Measurements from ENCODE around the gene METTL24. TPM values are rescaled to one million over a fixed set of nuclear protein-coding genes. Genes with fewer than 3 reads are reported as not detected.

METTL24 gene
- total RNA-seq, 4 donors from 2014 or later, result 0.45 to 1.7 TPM; not detected in 2

DNA sequence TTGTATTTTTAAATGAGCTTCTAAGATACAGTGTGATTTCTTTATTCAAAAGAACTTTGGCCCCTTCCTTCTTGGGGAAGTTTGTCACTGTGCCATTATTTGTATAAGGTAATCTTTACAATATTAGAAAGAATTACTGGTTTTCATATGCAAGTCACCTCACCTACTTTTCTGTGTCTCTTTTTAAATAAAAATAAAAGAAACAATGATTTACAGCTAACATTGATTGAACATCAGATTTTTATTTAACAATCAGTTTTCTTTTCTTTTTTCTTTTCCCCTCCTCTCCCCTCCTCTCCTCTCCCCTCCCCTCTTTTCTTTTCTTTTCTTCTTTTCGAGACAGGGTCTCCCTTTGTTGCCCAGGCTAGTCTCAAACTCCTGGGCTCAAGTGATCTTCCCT lies 131.9 kb downstream of the METTL24 start:
- Histone ChIP-seq H3K4me3 (no peak overlapping the region), H3K36me3 (peaks cover 45% of the 10 kb centered on the region), H3K27me3 (no peaks in the 10 kb centered on the region), H3K27ac (no peak overlapping the region), H3K4me1 (no peaks in the 10 kb centered on the region), H3K9me3 (no peaks in the 10 kb centered on the region)
- DNase-seq (ENCODE audit: low spot score in 2 of 2), result no peak
- TF ChIP-seq, protein P1, sequence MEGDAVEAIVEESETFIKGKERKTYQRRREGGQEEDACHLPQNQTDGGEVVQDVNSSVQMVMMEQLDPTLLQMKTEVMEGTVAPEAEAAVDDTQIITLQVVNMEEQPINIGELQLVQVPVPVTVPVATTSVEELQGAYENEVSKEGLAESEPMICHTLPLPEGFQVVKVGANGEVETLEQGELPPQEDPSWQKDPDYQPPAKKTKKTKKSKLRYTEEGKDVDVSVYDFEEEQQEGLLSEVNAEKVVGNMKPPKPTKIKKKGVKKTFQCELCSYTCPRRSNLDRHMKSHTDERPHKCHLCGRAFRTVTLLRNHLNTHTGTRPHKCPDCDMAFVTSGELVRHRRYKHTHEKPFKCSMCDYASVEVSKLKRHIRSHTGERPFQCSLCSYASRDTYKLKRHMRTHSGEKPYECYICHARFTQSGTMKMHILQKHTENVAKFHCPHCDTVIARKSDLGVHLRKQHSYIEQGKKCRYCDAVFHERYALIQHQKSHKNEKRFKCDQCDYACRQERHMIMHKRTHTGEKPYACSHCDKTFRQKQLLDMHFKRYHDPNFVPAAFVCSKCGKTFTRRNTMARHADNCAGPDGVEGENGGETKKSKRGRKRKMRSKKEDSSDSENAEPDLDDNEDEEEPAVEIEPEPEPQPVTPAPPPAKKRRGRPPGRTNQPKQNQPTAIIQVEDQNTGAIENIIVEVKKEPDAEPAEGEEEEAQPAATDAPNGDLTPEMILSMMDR (IDR thresholded peaks at IDR 0.05), result no peak
- 95% methylated on average over 1 of the region's 1 CpG for WGBS

DNA sequence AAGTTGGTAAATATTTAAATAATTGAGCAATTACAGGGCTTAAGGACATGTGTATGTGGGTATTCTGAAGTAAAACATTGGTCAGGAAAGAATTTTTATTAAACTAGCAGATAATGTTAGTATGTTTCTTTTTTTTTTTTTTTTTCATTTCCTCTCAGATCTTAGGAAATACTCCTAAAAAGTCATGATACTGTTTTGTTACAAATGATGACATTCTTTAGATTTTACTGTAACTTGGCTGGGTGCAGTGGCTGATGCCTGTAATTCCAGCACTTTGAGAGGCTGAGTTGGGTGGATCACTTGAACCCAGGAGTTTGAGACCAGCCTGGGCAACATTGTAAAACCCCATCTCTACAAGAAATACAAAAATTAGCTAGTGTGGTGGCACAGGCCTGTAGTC lies 136.4 kb downstream of the METTL24 start:
- TF ChIP-seq POLR2A (IDR thresholded peaks at IDR 0.05), result no peak
- TF ChIP-seq, protein P1 (IDR thresholded peaks at IDR 0.05), result no peak
- TF ChIP-seq POLR2AphosphoS5 (IDR thresholded peaks at IDR 0.05), result no peak
- TF ChIP-seq EP300 (IDR thresholded peaks at IDR 0.05), result no peak
- no peak overlapping the region for H3K4me3 ChIP-seq
- no peak for DNase-seq (ENCODE audit: low spot score in 2 of 2)
- no peaks in the 10 kb centered on the region for H3K9me3 ChIP-seq
- H3K27ac ChIP-seq, result no peak overlapping the region
- no peaks in the 10 kb centered on the region for H3K27me3 ChIP-seq
- H3K36me3 ChIP-seq, result peaks cover 57% of the 10 kb centered on the region
- no peaks in the 10 kb centered on the region for H3K4me1 ChIP-seq

DNA sequence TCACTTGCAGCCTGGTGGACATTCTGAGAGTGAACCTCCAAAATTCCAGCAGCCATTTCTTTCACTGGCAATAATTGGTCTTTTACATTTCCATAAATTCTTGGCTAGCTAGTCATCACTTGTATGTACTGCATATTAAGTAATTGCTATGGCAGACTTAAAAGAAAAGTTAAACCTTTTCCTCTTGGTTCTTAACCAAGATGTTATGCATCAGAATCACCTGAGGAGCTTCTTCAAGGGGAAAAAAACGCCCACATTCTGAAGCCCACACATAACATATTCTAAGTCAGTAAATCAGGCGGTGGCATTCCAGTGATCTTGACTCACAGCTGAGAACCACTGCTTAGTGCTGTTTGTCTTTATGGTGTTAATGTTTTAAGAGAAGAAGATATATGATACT lies 140.9 kb downstream of the METTL24 start:
- Histone ChIP-seq H3K9me3 (no peaks in the 10 kb centered on the region), H3K4me1 (no peaks in the 10 kb centered on the region), H3K27me3 (no peaks in the 10 kb centered on the region), H3K27ac (no peak overlapping the region), H3K36me3 (peaks cover 80% of the 10 kb centered on the region), H3K4me3 (no peak overlapping the region)
- TF ChIP-seq, protein P1 (IDR thresholded peaks at IDR 0.05), result no peak
- TF ChIP-seq EP300 (IDR thresholded peaks at IDR 0.05), result no peak
- TF ChIP-seq POLR2A (IDR thresholded peaks at IDR 0.05), result no peak
- no peak for TF ChIP-seq POLR2AphosphoS5 (IDR thresholded peaks at IDR 0.05)
- WGBS, result 59% methylated on average over 2 of the region's 2 CpGs
- DNase-seq (ENCODE audit: low spot score in 2 of 2), result no peak

DNA sequence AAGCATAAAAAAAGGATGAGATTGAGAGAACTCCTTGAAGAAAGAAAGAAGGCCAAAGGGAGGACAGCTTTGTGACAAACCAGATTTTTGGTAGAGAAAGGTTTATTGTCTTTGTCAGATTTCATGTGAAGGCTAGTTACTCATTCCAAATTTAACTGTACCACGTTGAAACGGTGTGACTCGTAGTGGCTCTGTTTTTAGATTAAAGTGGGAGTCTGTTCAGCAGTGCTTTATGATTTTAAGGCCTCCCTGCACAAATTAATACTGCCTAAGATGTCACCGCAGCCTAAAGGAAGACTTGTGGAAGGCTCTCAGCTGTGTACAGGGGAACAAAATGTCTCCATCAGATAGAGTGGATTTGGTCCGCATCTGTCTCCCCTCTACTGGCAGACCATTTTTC lies 142.0 kb downstream of the METTL24 start:
- no peak overlapping the region for H3K27ac ChIP-seq
- WGBS, result 83% methylated on average over 5 of the region's 5 CpGs
- no peak for DNase-seq (ENCODE audit: low spot score in 2 of 2)
- H3K27me3 ChIP-seq, result no peaks in the 10 kb centered on the region
- H3K9me3 ChIP-seq, result no peaks in the 10 kb centered on the region
- H3K36me3 ChIP-seq, result peaks cover 84% of the 10 kb centered on the region
- no peaks in the 10 kb centered on the region for H3K4me1 ChIP-seq
- no peak overlapping the region for H3K4me3 ChIP-seq
- TF ChIP-seq, protein P1 (IDR thresholded peaks at IDR 0.05), result no peak
- no peak for TF ChIP-seq POLR2A (IDR thresholded peaks at IDR 0.05)

DNA sequence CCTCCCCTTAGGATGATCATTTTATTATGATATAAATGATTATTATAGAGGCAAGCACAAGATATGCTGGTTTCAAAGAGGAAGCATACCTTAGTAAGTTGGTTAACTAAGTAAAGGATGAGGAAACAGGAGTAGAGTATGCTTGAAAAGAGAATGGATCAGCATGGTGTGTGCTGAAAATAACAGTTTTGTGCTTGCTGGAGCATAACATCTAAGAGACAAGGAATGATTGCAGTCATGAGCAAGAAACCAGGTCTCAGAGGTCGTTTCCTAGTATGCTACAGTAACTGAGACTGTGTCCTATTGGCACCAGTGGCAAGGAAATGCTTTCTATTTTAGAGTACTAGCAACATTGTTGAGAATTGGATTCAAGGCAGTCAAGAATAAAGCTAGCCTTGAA lies 143.8 kb downstream of the METTL24 start:
- Histone ChIP-seq H3K27ac (no peak overlapping the region), H3K36me3 (peaks cover 86% of the 10 kb centered on the region)
- 71% methylated on average over 1 of the region's 1 CpG for WGBS

More for the DNA sequence above, 143.8 kb downstream of the METTL24 start:
- no peaks in the 10 kb centered on the region for H3K4me1 ChIP-seq
- DNase-seq (ENCODE audit: low spot score in 2 of 2), result no peak
- no peak overlapping the region for H3K4me3 ChIP-seq
- TF ChIP-seq POLR2A (IDR thresholded peaks at IDR 0.05), result no peak
- TF ChIP-seq, protein P1 (IDR thresholded peaks at IDR 0.05), result no peak
- no peak for TF ChIP-seq EP300 (IDR thresholded peaks at IDR 0.05)
- TF ChIP-seq POLR2AphosphoS5 (IDR thresholded peaks at IDR 0.05), result no peak
- H3K27me3 ChIP-seq, result no peaks in the 10 kb centered on the region
- no peaks in the 10 kb centered on the region for H3K9me3 ChIP-seq
